ENCODE data around the gene SUPT4H1. TPM values are rescaled to one million over a fixed set of nuclear protein-coding genes. Genes with fewer than 3 reads are reported as not detected.

The SUPT4H1 gene
- total RNA-seq, 1 donor from 2014 or later = 82.4 TPM

DNA sequence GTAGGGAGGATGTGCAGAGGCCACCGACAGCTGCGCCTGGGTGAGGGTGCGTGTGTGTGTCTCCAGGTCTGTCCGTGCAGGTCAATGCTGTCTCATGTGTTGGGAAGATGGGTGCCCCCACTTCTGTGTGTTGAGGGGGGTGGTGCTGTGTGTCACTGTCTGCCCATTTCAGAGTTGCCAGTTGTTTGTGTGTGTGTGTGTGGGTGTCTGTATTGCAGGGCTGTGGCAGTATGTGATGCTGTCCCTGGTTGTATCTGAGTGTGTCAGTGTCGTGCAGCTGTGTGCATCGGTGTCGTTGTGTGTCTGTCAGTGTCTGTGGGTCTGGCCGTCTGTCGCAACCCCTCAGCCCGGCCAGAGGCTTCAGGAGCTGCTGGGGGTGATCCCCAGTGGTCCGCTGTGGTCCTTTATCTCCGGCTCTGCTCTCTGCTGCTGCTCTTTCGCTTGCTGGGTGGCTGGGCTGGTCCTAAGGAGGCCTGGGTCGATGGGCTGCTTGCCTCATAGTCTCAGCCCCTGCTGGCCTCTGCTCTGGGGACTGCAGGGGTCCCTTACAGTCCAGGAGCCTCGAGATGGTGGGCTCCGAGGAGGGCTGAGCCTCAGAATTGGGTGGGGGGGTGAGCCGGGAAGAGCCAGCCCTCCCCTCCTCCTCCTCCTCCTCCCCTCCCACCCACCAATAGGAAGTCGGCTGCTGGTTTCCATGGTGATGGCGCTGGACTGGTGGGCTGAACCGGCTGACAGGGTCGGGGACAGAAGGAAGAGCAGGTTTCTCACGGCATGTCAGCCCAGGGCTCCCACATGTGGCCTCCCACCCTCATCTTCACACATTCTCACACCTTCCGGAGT, 23.6 kb downstream of the SUPT4H1 start, which contains the start of gene TSPOAP1:
Gene TSPOAP1 (minus strand): TSS at position 601 of the 840 bp plus-strand sequence. CDS start 875 bp downstream, outside the sequence.
- H3K4me1 ChIP-seq = peaks cover 22% of the 10 kb centered on the region

DNA sequence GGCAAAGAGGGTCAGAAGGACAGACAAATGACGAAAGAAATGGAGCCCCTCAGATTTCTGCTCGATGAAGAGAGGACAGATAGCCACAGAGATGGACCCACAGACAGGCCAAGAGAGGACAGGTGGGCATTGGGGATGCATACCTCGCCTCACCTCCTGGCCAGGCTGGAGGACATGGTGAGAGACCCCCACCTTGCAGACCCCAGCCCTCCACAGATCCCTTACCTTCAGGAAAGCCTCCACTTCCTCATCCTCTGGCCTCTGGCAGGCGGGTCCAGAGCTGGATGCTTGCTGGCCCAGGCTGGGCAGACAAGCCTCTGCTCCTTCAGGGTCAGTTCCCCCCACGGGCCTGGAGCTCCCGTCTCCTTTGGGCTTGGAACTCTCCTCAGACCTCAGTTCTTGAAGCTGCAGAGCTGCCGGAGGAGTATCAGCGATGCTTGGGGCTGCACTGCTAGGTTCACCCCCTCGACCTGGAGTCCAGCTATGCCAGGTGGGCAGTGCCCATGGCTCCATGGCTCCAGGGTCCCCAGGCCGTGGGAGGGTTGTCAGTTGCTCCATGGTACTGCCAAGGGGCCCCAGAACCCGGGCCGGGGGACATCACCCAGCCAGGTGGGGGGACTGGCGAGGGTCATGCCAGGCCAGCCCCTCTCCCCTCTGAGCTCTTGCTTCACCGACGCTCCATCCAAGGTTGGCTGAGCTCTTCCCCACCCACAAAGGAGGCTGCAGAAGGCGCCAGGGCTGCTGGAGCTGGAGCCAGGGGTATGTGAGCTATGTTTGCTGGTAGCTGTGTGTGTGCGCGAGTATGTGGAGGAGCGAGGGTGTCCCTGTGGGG, 24.4 kb downstream of the SUPT4H1 start:
- peak; percentile 55 for DNase-seq
- peak overlapping the region; percentile 66 for H3K4me3 ChIP-seq
- no peaks in the 10 kb centered on the region for H3K9me3 ChIP-seq
- no peak overlapping the region for H3K27ac ChIP-seq
- H3K4me1 ChIP-seq = peaks cover 21% of the 10 kb centered on the region
- intact Hi-C loops (cut with DNase I) = no loop called here
- no peak for ATAC-seq
- no peaks in the 10 kb centered on the region for H3K27me3 ChIP-seq (ENCODE audit: low read depth)
- TF ChIP-seq, protein P1, sequence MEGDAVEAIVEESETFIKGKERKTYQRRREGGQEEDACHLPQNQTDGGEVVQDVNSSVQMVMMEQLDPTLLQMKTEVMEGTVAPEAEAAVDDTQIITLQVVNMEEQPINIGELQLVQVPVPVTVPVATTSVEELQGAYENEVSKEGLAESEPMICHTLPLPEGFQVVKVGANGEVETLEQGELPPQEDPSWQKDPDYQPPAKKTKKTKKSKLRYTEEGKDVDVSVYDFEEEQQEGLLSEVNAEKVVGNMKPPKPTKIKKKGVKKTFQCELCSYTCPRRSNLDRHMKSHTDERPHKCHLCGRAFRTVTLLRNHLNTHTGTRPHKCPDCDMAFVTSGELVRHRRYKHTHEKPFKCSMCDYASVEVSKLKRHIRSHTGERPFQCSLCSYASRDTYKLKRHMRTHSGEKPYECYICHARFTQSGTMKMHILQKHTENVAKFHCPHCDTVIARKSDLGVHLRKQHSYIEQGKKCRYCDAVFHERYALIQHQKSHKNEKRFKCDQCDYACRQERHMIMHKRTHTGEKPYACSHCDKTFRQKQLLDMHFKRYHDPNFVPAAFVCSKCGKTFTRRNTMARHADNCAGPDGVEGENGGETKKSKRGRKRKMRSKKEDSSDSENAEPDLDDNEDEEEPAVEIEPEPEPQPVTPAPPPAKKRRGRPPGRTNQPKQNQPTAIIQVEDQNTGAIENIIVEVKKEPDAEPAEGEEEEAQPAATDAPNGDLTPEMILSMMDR (IDR thresholded peaks at IDR 0.05) = no peak
- no peaks in the 10 kb centered on the region for H3K36me3 ChIP-seq

More for the DNA sequence above, 23.6 kb downstream of the SUPT4H1 start, which contains the start of gene TSPOAP1:
- TF ChIP-seq, protein P1 (IDR thresholded peaks at IDR 0.05) = no peak
- intact Hi-C loops (cut with DNase I) = no loop called here
- ATAC-seq (peak; percentile 0 to 3), DNase-seq (peak; percentile 63)
- peak within 1 kb of the TSS; percentile 46 for H3K27ac ChIP-seq
- H3K27me3 ChIP-seq (ENCODE audit: low read depth) = no peaks in the 10 kb centered on the region
- no peaks in the 10 kb centered on the region for H3K36me3 ChIP-seq
- H3K9me3 ChIP-seq = no peaks in the 10 kb centered on the region
- H3K4me3 ChIP-seq = peak within 1 kb of the TSS; percentile 66

DNA sequence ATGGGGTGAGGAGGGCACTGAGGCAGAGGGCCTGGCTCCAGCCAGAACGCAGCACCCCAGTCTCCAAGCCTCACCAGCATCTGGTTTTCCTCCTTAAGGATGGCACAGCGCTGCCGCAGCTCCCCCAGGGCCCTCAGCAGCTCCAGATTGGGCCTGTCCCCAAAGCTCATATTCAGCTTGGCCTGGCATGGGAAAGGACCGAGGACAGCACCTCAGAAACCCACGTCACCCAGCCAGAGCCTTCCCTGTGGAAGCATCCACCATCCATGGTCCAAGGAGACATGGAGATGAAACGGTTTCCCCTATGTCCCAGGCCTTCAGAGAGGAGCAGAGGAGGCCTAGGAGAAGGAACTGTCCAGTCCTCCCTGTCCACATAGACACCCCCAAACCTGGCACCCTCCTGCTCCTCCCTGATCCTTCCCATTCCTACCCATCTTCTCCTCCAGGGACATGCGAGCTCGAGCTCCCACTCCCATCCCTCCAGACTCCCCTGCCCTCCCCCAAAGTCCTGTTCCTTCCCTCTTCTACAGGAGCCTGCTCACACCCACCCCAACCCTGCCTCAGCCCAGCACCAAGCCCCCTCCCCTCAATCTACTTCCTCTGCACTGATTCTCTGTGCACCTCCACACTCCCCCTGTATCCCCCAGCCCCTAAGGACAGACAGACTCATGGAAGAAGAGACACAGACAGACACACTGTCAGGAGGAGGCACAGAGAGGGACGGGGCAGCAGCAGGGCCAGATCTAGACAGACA, 25.2 kb downstream of the SUPT4H1 start:
- intact Hi-C loops (cut with DNase I) = no loop called here
- no peaks in the 10 kb centered on the region for H3K36me3 ChIP-seq

DNA sequence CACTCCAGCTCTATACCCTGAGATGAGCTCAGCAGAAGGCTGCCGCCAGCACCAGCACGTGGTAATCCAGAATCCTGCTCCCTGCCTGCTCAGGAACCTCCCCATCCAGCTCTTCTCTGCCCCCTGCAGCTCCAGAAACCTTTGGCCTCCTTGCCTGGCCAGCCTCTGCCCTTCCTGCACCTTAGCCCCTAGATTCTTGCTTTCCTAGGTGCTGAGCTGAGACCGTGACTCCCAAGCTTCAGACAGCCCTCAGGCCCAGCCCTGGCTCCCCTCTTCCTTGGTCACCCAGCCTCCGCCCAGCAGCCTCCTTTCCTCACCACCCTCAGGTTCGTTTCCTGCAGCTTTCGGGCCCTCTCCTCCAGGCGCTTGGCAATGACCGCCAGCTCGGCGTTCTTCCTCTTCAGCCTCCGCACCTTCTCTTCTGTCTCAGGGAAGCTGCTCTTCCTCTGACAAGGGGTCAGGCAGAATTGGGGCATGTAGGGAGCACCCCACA, 26.0 kb downstream of the SUPT4H1 start:
- ATAC-seq = no peak
- Histone ChIP-seq H3K4me3 (no peak overlapping the region), H3K4me1 (peaks cover 21% of the 10 kb centered on the region), H3K27ac (no peak overlapping the region), H3K9me3 (no peaks in the 10 kb centered on the region), H3K27me3 (ENCODE audit: low read depth) (no peaks in the 10 kb centered on the region), H3K36me3 (no peaks in the 10 kb centered on the region)
- intact Hi-C loops (cut with DNase I) = no loop called here
- no peak for DNase-seq
- TF ChIP-seq, protein P1 (IDR thresholded peaks at IDR 0.05) = no peak

More for the DNA sequence above, 25.2 kb downstream of the SUPT4H1 start:
- no peak for ATAC-seq
- Histone ChIP-seq H3K27ac (no peak overlapping the region), H3K9me3 (no peaks in the 10 kb centered on the region), H3K4me3 (no peak overlapping the region), H3K27me3 (ENCODE audit: low read depth) (no peaks in the 10 kb centered on the region), H3K4me1 (peaks cover 21% of the 10 kb centered on the region)
- TF ChIP-seq, protein P1 (IDR thresholded peaks at IDR 0.05) = no peak
- peak; percentile 34 for DNase-seq

DNA sequence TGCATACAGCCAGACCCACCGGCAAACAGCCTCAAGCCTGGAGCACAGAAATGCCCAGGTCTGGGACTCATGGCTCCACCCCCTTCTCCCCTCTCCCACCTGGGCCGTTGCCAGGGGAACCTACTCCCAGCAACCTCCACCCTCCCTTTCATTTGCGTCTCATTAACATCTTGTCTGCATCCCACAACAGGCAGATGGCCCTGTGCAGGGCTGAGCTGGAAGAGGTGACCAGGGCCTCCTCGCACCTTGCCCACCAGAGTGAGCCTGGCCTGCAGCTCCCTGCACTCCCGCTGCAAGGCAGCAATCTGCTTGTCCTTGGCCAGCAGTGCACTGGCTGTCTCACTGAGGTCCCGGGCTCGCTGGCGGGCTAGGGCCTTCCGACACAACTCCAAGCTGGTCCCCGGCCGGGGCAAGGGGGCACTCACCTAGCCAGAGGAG, 26.7 kb downstream of the SUPT4H1 start:
- Histone ChIP-seq H3K9me3 (no peaks in the 10 kb centered on the region), H3K27me3 (ENCODE audit: low read depth) (no peaks in the 10 kb centered on the region), H3K4me3 (peak overlapping the region; percentile 59), H3K36me3 (no peaks in the 10 kb centered on the region), H3K27ac (no peak overlapping the region), H3K4me1 (peaks cover 21% of the 10 kb centered on the region)
- no peak for ATAC-seq
- no peak for DNase-seq
- TF ChIP-seq, protein P1 (IDR thresholded peaks at IDR 0.05) = no peak
- intact Hi-C loops (cut with DNase I) = no loop called here

Data from lower lobe of right lung (tissue), 2 donors.